ENCODE data around the gene TRIM60.
A peak's percentile ranks its signal among the peaks of the same experiment; 100 is the strongest.
"Not testable (repeated sequence)": the region's sequence is repeated elsewhere in the genome, so short reads cannot be mapped to it uniquely, and the experiment has no call there.

TRIM60 gene

GRCh38 chr4:165031436-165032211 lies at the start of gene TRIM60:
TSS of gene TRIM60 (plus strand) at chr4:165031999. CDS start at chr4:165040073, 8,074 bp downstream.
- ChIA-PET CTCF (no interaction called here), POLR2A (no interaction called here)
- no peak for DNase-seq (ENCODE audit: extremely low spot score)
- TF ChIP-seq, protein P1, sequence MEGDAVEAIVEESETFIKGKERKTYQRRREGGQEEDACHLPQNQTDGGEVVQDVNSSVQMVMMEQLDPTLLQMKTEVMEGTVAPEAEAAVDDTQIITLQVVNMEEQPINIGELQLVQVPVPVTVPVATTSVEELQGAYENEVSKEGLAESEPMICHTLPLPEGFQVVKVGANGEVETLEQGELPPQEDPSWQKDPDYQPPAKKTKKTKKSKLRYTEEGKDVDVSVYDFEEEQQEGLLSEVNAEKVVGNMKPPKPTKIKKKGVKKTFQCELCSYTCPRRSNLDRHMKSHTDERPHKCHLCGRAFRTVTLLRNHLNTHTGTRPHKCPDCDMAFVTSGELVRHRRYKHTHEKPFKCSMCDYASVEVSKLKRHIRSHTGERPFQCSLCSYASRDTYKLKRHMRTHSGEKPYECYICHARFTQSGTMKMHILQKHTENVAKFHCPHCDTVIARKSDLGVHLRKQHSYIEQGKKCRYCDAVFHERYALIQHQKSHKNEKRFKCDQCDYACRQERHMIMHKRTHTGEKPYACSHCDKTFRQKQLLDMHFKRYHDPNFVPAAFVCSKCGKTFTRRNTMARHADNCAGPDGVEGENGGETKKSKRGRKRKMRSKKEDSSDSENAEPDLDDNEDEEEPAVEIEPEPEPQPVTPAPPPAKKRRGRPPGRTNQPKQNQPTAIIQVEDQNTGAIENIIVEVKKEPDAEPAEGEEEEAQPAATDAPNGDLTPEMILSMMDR (IDR thresholded peaks at IDR 0.05; ENCODE audit: control extremely low read depth, extremely low read depth, low read depth, missing control alignments), result no peak

DNA sequence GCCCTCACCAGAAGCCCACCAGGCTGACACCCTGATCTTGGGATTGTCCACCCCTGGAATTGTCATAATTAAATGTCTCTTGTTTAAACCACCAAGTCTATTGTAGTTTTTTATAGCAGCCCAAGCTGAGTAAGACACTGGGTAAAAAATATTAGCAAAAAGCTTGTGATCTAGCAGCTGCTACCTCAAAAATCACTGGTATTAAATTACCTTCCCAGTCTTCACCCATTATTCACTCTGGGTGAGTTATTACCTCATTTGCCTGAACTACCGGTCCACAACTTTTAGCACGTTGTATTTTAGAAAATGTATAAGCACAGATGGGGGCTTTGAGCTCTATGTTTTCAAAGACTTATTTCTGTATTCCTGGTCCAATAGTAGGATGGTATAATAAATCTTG lies 42.3 kb upstream of the TRIM60 start:
- DNase-seq (ENCODE audit: extremely low spot score), result no peak
- TF ChIP-seq, protein P1 (IDR thresholded peaks at IDR 0.05; ENCODE audit: control extremely low read depth, extremely low read depth, low read depth, missing control alignments), result no peak
- POLR2A ChIA-PET, result no interaction called here
- CTCF ChIA-PET, result interaction anchor here (0.8 to 1.4 kb wide), 3 partner anchors 13 to 123 kb away, joined by 3 to 4 read pairs (median 3); partner anchors contain the start of genes TMEM192 and TRIM61

DNA sequence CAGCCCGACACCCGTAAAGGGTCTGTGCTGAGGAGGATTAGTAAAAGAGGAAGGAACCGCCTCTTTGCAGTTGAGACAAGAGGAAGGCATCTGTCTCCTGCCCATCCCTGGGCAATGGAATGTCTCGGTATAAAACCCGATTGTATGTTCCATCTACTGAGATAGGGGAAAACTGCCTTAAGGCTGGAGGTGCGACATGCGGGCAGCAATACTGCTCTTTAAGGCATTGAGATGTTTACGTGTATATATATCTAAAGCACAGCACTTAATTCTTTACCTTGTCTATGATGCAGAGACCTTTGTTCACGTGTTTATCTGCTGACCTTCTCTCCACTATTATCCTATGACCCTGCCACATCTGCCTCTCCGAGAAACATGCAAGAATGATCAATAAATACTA lies 41.0 kb upstream of the TRIM60 start:
- DNase-seq (ENCODE audit: extremely low spot score); CTCF ChIA-PET; POLR2A ChIA-PET: not testable (repeated sequence)

GRCh38 chr4:164996123-164996522 lies 35.7 kb upstream of the TRIM60 start:
- POLR2A ChIA-PET; DNase-seq (ENCODE audit: extremely low spot score); CTCF ChIA-PET: not testable (repeated sequence)

- no peak for DNase-seq (ENCODE audit: extremely low spot score)
- CTCF ChIA-PET, result interaction anchor here (1.0 kb wide), 1 partner anchor 12 kb away, joined by 3 read pairs; no protein-coding TSS in a partner anchor
These were observed 34.5 kb upstream of the TRIM60 start for GRCh38 chr4:164997324-164997723.

GRCh38 chr4:164997941-164998340 lies 33.9 kb upstream of the TRIM60 start:
- POLR2A ChIA-PET, result no interaction called here
- CTCF ChIA-PET, result interaction anchor here (0.8 kb wide), 1 partner anchor 62 kb away, joined by 3 read pairs; no protein-coding TSS in a partner anchor
- TF ChIP-seq, protein P1 (IDR thresholded peaks at IDR 0.05; ENCODE audit: control extremely low read depth, extremely low read depth, low read depth, missing control alignments), result no peak
- no peak for DNase-seq (ENCODE audit: extremely low spot score)

More at GRCh38 chr4:164997324-164997723, 34.5 kb upstream of the TRIM60 start:
- TF ChIP-seq, protein P1 (IDR thresholded peaks at IDR 0.05; ENCODE audit: control extremely low read depth, extremely low read depth, low read depth, missing control alignments), result peak; percentile 17
- POLR2A ChIA-PET, result no interaction called here

GRCh38 chr4:164998526-164999080 lies 33.2 kb upstream of the TRIM60 start:
- CTCF ChIA-PET, result interaction anchor here (0.8 to 1.1 kb wide), 2 partner anchors 19 to 63 kb away, joined by 3 read pairs; no protein-coding TSS in a partner anchor
- DNase-seq (ENCODE audit: extremely low spot score); POLR2A ChIA-PET: not testable (repeated sequence)

DNA sequence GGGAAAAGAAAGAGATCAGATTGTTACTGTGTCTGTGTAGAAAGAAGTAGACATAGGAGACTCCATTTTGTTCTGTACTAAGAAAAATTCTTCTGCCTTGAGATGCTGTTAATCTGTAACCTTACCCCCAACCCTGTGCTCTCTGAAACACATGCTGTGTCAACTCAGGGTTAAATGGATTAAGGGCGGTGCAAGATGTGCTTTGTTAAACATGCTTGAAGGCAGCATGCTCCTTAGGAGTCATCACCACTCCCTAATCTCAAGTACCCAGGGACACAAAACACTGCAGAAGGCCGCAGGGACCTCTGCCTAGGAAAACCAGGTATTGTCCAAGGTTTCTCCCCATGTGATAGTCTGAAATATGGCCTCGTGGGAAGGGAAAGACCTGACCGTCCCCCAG lies 29.8 kb upstream of the TRIM60 start:
- DNase-seq (ENCODE audit: extremely low spot score); POLR2A ChIA-PET; CTCF ChIA-PET: not testable (repeated sequence)
